SK-N-SH (cell line): ENCODE measurements around the gene KCNJ13. TPM values are rescaled to one million over a fixed set of nuclear protein-coding genes. Genes with fewer than 3 reads are reported as not detected.

Source experiments
- CTCF ChIA-PET: fragments of 300-600, 350-600 bp; formaldehyde crosslinking; extraction: SDS; loops from one replicate; lab custom pipeline; 2021; lab: Yijun Ruan, JAX
- POLR2A ChIA-PET: fragments of 350-600 bp; sonication (Branson Sonifier 250); formaldehyde crosslinking; extraction: SDS; loops from one replicate; lab custom pipeline; 2020; ENCODE audit warnings: antibody characterized with exemption, inconsistent platforms; lab: Yijun Ruan, JAX
- DNase-seq: peaks from one replicate; pipeline ENCODE4 v3.0.0; 2012
- H2AFZ ChIP-seq: fragments of 200-600 bp; sonication (generic); 2 replicates; pipeline ENCODE4 v1.8.1; 2016; ENCODE audit warnings: antibody characterized with exemption, mild to moderate bottlenecking, low read depth
- H3F3A ChIP-seq: fragments of 200-600 bp; sonication (generic); replicated peaks from 2 replicates; pipeline ENCODE3; 2016; ENCODE audit warnings: antibody characterized with exemption, mild to moderate bottlenecking; ENCODE audit not compliant: insufficient read depth
- H3K27ac ChIP-seq, 2 experiments: fragments of 200-500 bp in 1 of 2; fragments of 200-600 bp in 1 of 2; sonication (Bioruptor generic) in 1 of 2; sonication (generic), shearing (Covaris generic) in 1 of 2; 2 replicates each; pipeline versions ENCODE4 v1.5.1 to v1.6.1; 2014 to 2016; ENCODE audit warnings: low read depth in 2 of 2, inconsistent platforms in 1 of 2, low read length in 1 of 2, mild to moderate bottlenecking in 1 of 2, mixed read lengths in 1 of 2
- H3K27me3 ChIP-seq: fragments of 200-600 bp; sonication (generic), shearing (Covaris generic); 2 replicates; pipeline ENCODE4 v1.6.1; 2016; ENCODE audit warnings: mixed run types; ENCODE audit not compliant: insufficient read depth
- H3K36me3 ChIP-seq, 2 experiments: fragments of 200-500 bp in 1 of 2; fragments of 200-600 bp in 1 of 2; sonication (Bioruptor generic) in 1 of 2; sonication (generic) in 1 of 2; replicated peaks in 1 of 2; 2 replicates each; pipeline versions ENCODE3 to v1.5.1; 2014 to 2016; ENCODE audit warnings: low read length in 1 of 2, mild to moderate bottlenecking in 1 of 2; ENCODE audit not compliant: insufficient read depth in 2 of 2, control insufficient read depth in 1 of 2
- H3K4me1 ChIP-seq, 2 experiments: fragments of 200-500 bp in 1 of 2; fragments of 200-600 bp in 1 of 2; sonication (Bioruptor generic) in 1 of 2; sonication (generic), shearing (Covaris generic) in 1 of 2; 2 replicates each; pipeline versions ENCODE4 v1.5.1 to v1.6.1; 2014 to 2016; ENCODE audit warnings: low read depth in 1 of 2, low read length in 1 of 2, mixed run types in 1 of 2; ENCODE audit not compliant: insufficient read depth in 2 of 2, control insufficient read depth in 1 of 2
- H3K4me2 ChIP-seq: fragments of 200-600 bp; sonication (generic), shearing (Covaris generic); 2 replicates; pipeline ENCODE4 v1.6.1; 2017; ENCODE audit warnings: mixed run types
- H3K4me3 ChIP-seq, 2 experiments: fragments of 200-500 bp in 1 of 2; fragments of 200-600 bp in 1 of 2; sonication (Bioruptor generic) in 1 of 2; sonication (generic), shearing (Covaris generic) in 1 of 2; 2 replicates each; pipeline versions ENCODE4 v1.5.1 to v1.8.1; 2014 to 2016; ENCODE audit warnings: low read depth in 2 of 2, inconsistent platforms in 1 of 2, low read length in 1 of 2, mild to moderate bottlenecking in 1 of 2, mixed read lengths in 1 of 2, moderate library complexity in 1 of 2
- H3K79me2 ChIP-seq: fragments of 200-600 bp; sonication (generic); 2 replicates; pipeline ENCODE4 v1.8.1; 2017; ENCODE audit warnings: mild to moderate bottlenecking; ENCODE audit not compliant: insufficient read depth
- H3K9ac ChIP-seq: fragments of 200-600 bp; sonication (generic); 2 replicates; pipeline ENCODE4 v1.6.1; 2017; ENCODE audit warnings: mixed run types
- H3K9me2 ChIP-seq: fragments of 200-600 bp; sonication (generic); 2 replicates; pipeline ENCODE4 v1.6.1; 2017; ENCODE audit warnings: mixed run types
- H3K9me3 ChIP-seq: fragments of 200-600 bp; sonication (generic); 2 replicates; pipeline ENCODE4 v1.6.1; 2017; ENCODE audit warnings: mixed run types, mild to moderate bottlenecking, moderate library complexity
- H4K20me1 ChIP-seq: fragments of 200-600 bp; sonication (generic); 2 replicates; pipeline ENCODE4 v1.6.1; 2017; ENCODE audit warnings: mild to moderate bottlenecking, mixed run types; ENCODE audit not compliant: insufficient read depth
- EP300 ChIP-seq, 2 experiments: IDR thresholded peaks; 2 replicates each; pipeline versions ENCODE4 v1.4.0 to v1.6.1; 2012; ENCODE audit warnings: borderline replicate concordance in 1 of 2, low read depth in 1 of 2, low read length in 1 of 2
- FOXJ3 ChIP-seq: sonication (generic); formaldehyde crosslinking; IDR thresholded peaks from 2 replicates; pipeline ENCODE4 v1.5.1; 2020; ENCODE audit warnings: mild to moderate bottlenecking, missing genetic modification reagents
- FOXM1 ChIP-seq: IDR thresholded peaks from 2 replicates; pipeline ENCODE4 v1.4.0; 2012; ENCODE audit warnings: low read depth, mild to moderate bottlenecking
- IRF3 ChIP-seq: fragments of 150-350 bp; IDR thresholded peaks from 2 replicates; pipeline ENCODE4 v1.6.1; 2016; ENCODE audit warnings: mild to moderate bottlenecking, low read depth, low read length
- MAX ChIP-seq: IDR thresholded peaks from 2 replicates; pipeline ENCODE4 v1.4.0; 2012; ENCODE audit warnings: low read depth
- MEF2A ChIP-seq: IDR thresholded peaks from 2 replicates; pipeline ENCODE4 v1.4.0; 2012; ENCODE audit warnings: low read depth, borderline replicate concordance
- NFIC ChIP-seq: IDR thresholded peaks from 2 replicates; pipeline ENCODE4 v1.4.0; 2012; ENCODE audit warnings: borderline replicate concordance
- NRF1 ChIP-seq: IDR thresholded peaks from 2 replicates; pipeline ENCODE4 v1.6.1; 2012; ENCODE audit warnings: low read depth, mild to moderate bottlenecking, low read length
- POLR2AphosphoS5 ChIP-seq: IDR thresholded peaks from 2 replicates; pipeline ENCODE4 v1.6.1; 2012; ENCODE audit warnings: low read depth, low read length
- REST ChIP-seq: IDR thresholded peaks from 2 replicates; pipeline ENCODE4 v1.6.1; 2012; ENCODE audit warnings: mild to moderate bottlenecking, low read depth, low read length, moderate library complexity
- RXRA ChIP-seq: IDR thresholded peaks from 2 replicates; pipeline ENCODE4 v1.4.0; 2012; ENCODE audit warnings: low read depth, mild to moderate bottlenecking, borderline replicate concordance
- SMC3 ChIP-seq: IDR thresholded peaks from 2 replicates; pipeline ENCODE4 v1.6.1; 2012; ENCODE audit warnings: low read depth, low read length, improper control_type of control experiment
- TAF1 ChIP-seq: IDR thresholded peaks from 2 replicates; pipeline ENCODE4 v1.6.1; 2012; ENCODE audit warnings: low read depth, mild to moderate bottlenecking, low read length, moderate library complexity, borderline replicate concordance
- TCF12 ChIP-seq: IDR thresholded peaks from 2 replicates; pipeline ENCODE4 v1.4.0; 2012
- USF1 ChIP-seq: IDR thresholded peaks from 2 replicates; pipeline ENCODE4 v1.4.0; 2012; ENCODE audit warnings: low read depth, borderline replicate concordance
- YY1 ChIP-seq: IDR thresholded peaks from 2 replicates; pipeline ENCODE4 v1.4.0; 2012; ENCODE audit warnings: low read depth, mild to moderate bottlenecking
- WGBS: methylation state at CpG from one replicate; pipeline ENCODE4 v1.1.6; 2017; ENCODE audit warnings: low lambda C conversion rate; 5-methylcytosine and 5-hydroxymethylcytosine counted together
- polyA plus RNA-seq, 3 experiments: library from polyadenylated mRNA; depleted of rRNA; stranded (reverse); fragments of >200 nt; gene quantifications; 2 replicates each; pipeline ENCODE4 v1.2.3, GENCODE V29; 2012

The KCNJ13 gene
- polyA plus RNA-seq, 1 of the 3 experiments (the other 2 are of a cell fraction) = not detected

- TF ChIP-seq NFIC (no peak), MEF2A (no peak), POLR2AphosphoS5 (no peak), MAX (no peak)
Observed at GRCh38 chr2:232779465-232779864, 3.1 kb upstream of the KCNJ13 start (continued).

GRCh38 chr2:232777276-232777675 is 911 bp upstream of the KCNJ13 start:
- TF ChIP-seq TCF12 (no peak), SMC3 (no peak), FOXM1 (no peak), RXRA (no peak), MAX (no peak), FOXJ3 (CRISPR knock-in tag) (no peak), REST (no peak), EP300 (IDR thresholded peaks at IDR 0.05; ENCODE audit: borderline replicate concordance in 1 of 2, low read depth in 1 of 2, low read length in 1 of 2) (no peak), NFIC (no peak), MEF2A (no peak), POLR2AphosphoS5 (no peak), TAF1 (no peak), NRF1 (no peak), USF1 (no peak), IRF3 (no peak), YY1 (no peak)
- TF ChIP-seq, all 33 proteins: peak for 0
- 95% methylated on average over 5 of the region's 5 CpGs for WGBS
- POLR2A ChIA-PET = no interaction called here
- H3K27me3 ChIP-seq = no peaks in the 10 kb centered on the region
- peaks cover 0 to 2% of the 10 kb centered on the region in 2 experiments; a peak in 1 of 4 replicates for H3K4me1 ChIP-seq
- H3F3A ChIP-seq = no peaks in the 10 kb centered on the region
- no peak overlapping the region for H3K4me2 ChIP-seq
- H3K79me2 ChIP-seq = no peaks in the 10 kb centered on the region
- H3K9ac ChIP-seq = no peak overlapping the region
- peaks cover 35 to 40% of the 10 kb centered on the region in 2 experiments for H3K36me3 ChIP-seq
- no peaks in the 10 kb centered on the region for H3K9me2 ChIP-seq
- H4K20me1 ChIP-seq = no peaks in the 10 kb centered on the region
- CTCF ChIA-PET = no interaction called here
- H2AFZ ChIP-seq = no peak overlapping the region
- no peak for DNase-seq
- H3K4me3 ChIP-seq = no peak overlapping the region
- H3K9me3 ChIP-seq = no peaks in the 10 kb centered on the region
- H3K27ac ChIP-seq = no peak overlapping the region
